HG02981 (cell line): ENCODE measurements around the gene PLEKHA3.

Experiments used
- ATAC-seq: cut with Tn5 transposase; IDR thresholded peaks from one replicate; pipeline ENCODE4 v1.9.1; 2021; ENCODE audit warnings: mild to moderate bottlenecking, moderate library complexity; ENCODE audit not compliant: unreplicated experiment

Gene PLEKHA3

GRCh38 chr2:178478439-178479274, 1.6 kb upstream of the PLEKHA3 start, which contains the start of gene FKBP7:
Gene FKBP7, minus strand, starts transcription at chr2:178478600. Its CDS starts 101 bp downstream, at chr2:178478499.
- ATAC-seq: peak; percentile 50

- no peak for ATAC-seq
Observed at GRCh38 chr2:178479275-178479616, 1.0 kb upstream of the PLEKHA3 start.

GRCh38 chr2:178479758-178480226, 465 bp upstream of the PLEKHA3 start:
- ATAC-seq: no peak

- peak; percentile 39 for ATAC-seq
Observed at GRCh38 chr2:178482437-178482836, 2.2 kb downstream of the PLEKHA3 start.

GRCh38 chr2:178484245-178485041, 4.2 kb downstream of the PLEKHA3 start:
- no peak for ATAC-seq

GRCh38 chr2:178485356-178485755, 5.1 kb downstream of the PLEKHA3 start:
- ATAC-seq: no peak

GRCh38 chr2:178491612-178492011, 11.4 kb downstream of the PLEKHA3 start:
- no peak for ATAC-seq

- ATAC-seq: no peak
Observed at GRCh38 chr2:178496049-178496448, 15.8 kb downstream of the PLEKHA3 start.

- ATAC-seq: no peak
Observed at GRCh38 chr2:178498137-178498536, 17.9 kb downstream of the PLEKHA3 start.

GRCh38 chr2:178499640-178500039, 19.4 kb downstream of the PLEKHA3 start:
- ATAC-seq: no peak

- no peak for ATAC-seq
Observed at GRCh38 chr2:178502751-178503150, 22.5 kb downstream of the PLEKHA3 start.

- ATAC-seq: no peak
Observed at GRCh38 chr2:178506101-178506500, 25.8 kb downstream of the PLEKHA3 start.

GRCh38 chr2:178506524-178506923, 26.3 kb downstream of the PLEKHA3 start:
- no peak for ATAC-seq

- ATAC-seq: no peak
Observed at GRCh38 chr2:178506949-178507348, 26.7 kb downstream of the PLEKHA3 start.

GRCh38 chr2:178508646-178509045, 28.4 kb downstream of the PLEKHA3 start:
- ATAC-seq: no peak

GRCh38 chr2:178510384-178510783, 30.1 kb downstream of the PLEKHA3 start:
- ATAC-seq: no peak

GRCh38 chr2:178512484-178512883, 32.2 kb downstream of the PLEKHA3 start:
- no peak for ATAC-seq

- no peak for ATAC-seq
Observed at GRCh38 chr2:178513876-178514275, 33.6 kb downstream of the PLEKHA3 start.

- ATAC-seq: no peak
Observed at GRCh38 chr2:178514664-178515063, 34.4 kb downstream of the PLEKHA3 start.

GRCh38 chr2:178517496-178517895, 37.2 kb downstream of the PLEKHA3 start:
- ATAC-seq: no peak

- ATAC-seq: no peak
Observed at GRCh38 chr2:178521304-178522150, 41.3 kb downstream of the PLEKHA3 start.
